Stimulated activated CD8-positive, alpha-beta memory T cell treated with anti-CD3 and anti-CD28 coated beads, Interleukin-15, amount 100 ng/mL, for 48 hours (primary cell): ENCODE results near the gene TBC1D4.

Experiments
- DNase-seq, 2 donors: peaks; one replicate each; pipeline ENCODE4 v3.0.0-alpha.2; 2020; ENCODE audit warnings: low read depth in 2 of 2

Gene TBC1D4

GRCh38 chr13:75482070-75482819 is at the start of gene TBC1D4:
TSS of gene TBC1D4 (minus strand) at chr13:75482169. CDS start at chr13:75481767, 402 bp downstream.
- peak in 1 of 2 donors; percentile 49 for DNase-seq

- no peak for DNase-seq
Measured at GRCh38 chr13:75530549-75530961, 48.6 kb upstream of the TBC1D4 start.

DNA sequence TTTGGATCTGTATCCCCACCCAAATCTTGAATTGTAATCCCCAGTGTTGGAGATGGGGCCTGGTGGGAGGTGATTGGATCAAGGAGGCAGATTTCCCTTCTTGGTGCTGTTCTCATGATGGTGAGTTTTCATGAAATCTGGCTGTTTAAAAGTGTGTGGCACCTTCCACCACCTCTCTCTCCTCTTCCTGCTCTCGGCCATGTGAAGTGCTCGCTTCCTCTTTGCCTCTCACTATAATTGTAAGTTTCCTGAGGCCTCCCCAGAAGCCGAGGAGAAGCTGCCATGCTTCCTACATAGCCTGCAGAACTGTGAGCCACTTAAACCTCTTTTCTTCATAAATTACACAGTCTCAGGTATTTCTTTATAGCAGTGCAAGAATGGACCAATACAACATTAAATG is 40.0 kb upstream of the TBC1D4 start:
- DNase-seq, result no peak

GRCh38 chr13:75518439-75519088 is 36.6 kb upstream of the TBC1D4 start:
- no peak for DNase-seq

GRCh38 chr13:75514080-75514995 is 32.4 kb upstream of the TBC1D4 start:
- no peak for DNase-seq

- DNase-seq, result no peak
Measured at GRCh38 chr13:75513271-75513670, 31.3 kb upstream of the TBC1D4 start.

GRCh38 chr13:75512253-75512652 is 30.3 kb upstream of the TBC1D4 start:
- DNase-seq, result no peak

- DNase-seq, result no peak
Measured at GRCh38 chr13:75511051-75511625, 29.2 kb upstream of the TBC1D4 start.

DNA sequence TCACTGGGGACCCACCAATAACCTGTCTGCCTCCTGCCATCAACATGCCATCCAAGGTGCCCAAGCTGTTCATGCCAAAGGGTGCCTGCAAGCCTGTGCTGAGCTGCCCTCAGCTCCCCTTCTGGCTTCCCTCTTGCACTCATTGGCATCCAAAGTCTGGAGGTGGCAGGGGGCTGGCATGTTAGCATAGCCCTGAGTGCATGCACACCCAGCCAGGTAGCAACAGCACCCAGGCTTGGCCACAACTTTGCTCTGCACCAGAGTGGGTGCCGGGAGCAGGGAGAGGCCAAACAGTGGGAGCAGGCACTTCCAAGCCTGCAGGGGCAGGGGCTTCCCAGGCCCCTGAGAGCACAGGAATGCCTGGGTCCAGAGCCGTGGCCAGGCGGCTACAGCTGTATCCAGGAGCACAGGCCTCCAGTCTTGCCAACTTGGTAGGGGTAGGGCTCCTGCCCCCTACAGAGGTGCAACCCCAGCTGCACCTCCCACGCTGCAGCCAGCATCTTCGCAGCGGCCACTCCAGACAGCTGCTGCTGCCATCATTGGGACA is 26.1 kb upstream of the TBC1D4 start:
- no peak for DNase-seq

GRCh38 chr13:75507027-75508001 is 25.3 kb upstream of the TBC1D4 start:
- DNase-seq, result no peak

- no peak for DNase-seq
Measured at GRCh38 chr13:75506018-75506417, 24.0 kb upstream of the TBC1D4 start.

- no peak for DNase-seq
Measured at GRCh38 chr13:75505327-75505726, 23.4 kb upstream of the TBC1D4 start.

GRCh38 chr13:75495938-75496337 is 14.0 kb upstream of the TBC1D4 start:
- DNase-seq, result no peak

DNA sequence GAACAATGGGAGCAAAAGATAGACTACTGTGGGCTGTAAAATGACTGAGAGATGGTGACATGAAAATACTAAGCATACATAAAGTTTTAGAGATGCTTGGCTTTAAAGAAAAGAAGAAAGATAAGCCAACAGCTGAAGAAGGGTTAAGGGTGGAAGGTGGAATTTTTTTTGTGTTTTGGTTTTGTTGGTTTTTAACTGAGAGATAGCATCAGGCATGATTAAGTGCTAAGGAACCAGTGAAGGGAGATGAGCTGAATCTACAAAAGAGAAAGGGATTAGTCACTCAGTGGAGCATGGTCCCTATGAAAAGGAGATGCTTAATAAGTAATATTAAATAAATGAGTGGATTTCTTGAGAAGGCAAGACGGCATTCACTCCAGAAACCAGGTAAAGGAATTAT is 12.5 kb upstream of the TBC1D4 start:
- DNase-seq, result no peak

- DNase-seq, result no peak
Measured at GRCh38 chr13:75493156-75493555, 11.2 kb upstream of the TBC1D4 start.

DNA sequence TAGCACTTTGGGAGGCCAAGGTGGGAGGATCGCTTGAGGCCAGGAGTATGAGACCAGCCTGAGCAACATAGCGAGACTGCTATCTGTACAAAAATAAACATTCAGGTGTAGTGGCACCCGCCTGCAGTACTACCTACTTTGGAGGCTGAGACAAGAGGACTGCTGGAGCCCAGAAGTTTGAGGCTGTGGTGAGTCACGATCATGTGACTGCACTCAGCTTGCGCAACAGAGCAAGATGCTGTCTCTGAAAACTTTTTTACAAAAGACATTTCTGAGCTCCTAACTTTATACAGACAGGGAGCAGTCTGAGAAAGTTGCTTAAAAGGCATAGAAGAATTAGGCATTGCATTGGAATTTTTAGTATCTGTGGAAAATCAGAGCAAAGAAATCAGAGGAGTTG is 10.4 kb upstream of the TBC1D4 start:
- no peak for DNase-seq

DNA sequence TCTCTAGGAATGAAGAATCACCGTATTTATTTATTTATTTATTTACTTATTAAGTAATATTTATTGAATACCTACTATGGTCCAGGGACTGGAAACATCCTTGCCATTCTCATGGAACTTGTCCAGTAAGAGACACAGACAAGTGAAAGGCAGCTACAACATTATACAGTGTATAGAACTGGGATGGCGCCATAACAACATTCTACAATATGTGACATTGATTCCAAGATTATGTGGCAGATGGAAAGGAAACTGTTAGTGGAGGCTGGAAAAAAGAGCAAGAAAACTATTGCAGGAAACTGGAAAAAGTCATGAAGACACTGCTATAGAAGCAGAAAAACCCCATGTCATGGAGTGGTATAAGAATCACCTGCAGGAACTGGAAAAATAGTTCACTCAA is 9.4 kb upstream of the TBC1D4 start:
- DNase-seq, result no peak

DNA sequence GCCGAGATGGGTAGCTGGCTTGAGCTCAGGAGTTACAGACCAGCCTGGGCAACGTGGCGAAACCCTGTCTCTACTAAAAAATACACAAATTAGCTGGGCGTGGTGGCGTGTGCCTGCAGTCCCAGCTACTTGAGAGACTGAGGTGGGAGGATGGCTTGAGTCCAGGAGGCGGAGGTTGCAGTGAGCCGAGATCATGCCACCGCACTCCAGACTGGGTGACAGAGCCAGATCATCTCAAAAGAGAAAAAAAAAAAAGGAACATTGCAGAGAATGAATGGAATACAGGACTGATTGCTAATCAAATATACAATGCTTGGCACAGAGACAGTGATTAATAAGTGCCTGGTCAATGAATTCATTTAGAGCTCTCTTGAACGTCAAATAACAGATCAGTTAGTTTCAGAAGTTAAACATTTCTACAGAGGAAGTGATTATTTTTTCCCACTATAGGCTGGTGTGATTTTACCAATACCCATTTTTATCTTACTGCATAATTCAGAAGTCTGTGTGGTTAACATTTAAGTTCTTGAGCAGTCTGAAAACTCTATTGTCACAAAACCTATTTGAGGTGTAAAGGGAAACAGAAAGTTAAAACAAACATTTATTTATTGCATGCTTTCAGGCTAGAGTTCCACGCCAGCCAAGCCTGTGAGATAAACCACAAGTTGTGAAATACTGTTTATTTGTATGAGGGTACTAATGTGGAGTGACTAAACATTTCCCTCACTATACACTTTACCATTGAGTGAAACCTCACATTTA is 7.7 kb upstream of the TBC1D4 start:
- no peak for DNase-seq

DNA sequence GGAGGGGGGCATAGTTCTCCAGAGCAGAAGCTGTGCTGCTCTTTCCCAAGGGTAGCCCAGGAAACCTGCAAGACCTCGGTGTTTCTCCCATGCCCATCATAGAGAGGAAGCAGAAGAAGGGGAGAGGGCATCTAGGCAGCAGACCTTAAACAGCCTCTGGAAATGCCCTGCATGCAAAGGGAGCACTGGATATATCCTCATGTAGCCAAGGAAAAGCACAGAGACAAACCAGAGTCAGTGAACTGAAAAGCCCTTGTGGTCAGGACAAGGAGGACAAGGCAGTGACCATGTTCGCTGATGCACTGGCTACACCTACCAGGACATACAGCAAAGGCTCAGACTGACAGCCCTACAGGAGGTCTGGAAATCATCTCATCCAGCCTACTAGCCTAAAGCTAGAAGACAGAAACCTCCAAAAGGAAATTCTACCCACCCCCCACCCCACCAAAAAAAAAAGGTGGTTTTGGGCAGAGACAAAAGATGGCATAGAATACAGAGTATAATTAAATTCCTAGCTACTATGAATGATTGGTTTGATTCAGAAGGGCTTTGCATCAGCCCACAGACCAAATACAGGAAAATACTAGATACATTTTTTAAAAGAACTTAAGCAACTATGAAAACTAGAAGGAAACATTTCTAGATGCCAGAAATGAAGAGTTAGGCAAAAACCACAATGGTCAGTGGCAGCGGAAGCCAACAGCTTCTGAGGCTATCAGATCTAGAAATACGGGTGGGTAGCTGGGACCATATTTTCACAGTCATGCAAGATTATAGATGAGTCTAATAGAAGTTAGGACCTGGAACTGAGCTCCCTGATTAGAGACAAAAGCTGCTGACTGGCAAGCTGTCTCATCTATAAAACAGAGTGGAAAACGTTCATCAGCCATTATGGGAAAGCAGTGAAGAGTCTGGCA is 4.4 kb upstream of the TBC1D4 start:
- no peak for DNase-seq
